K562 (cell line): ENCODE results near the gene OR4D9. TPM values are rescaled to one million over a fixed set of nuclear protein-coding genes. Genes with fewer than 3 reads are reported as not detected.

Experiments
- DDX20 ChIP-seq: fragments of 450-650 bp; IDR thresholded peaks from 2 replicates; pipeline ENCODE4 v1.6.1; 2016; ENCODE audit warnings: missing genetic modification characterization, low read depth, mild to moderate bottlenecking, missing compliant biosample characterization, moderate library complexity
- ELF2 ChIP-seq: fragments of 250-450 bp; sonication (Bioruptor Pico); IDR thresholded peaks from 2 replicates; pipeline ENCODE4 v1.5.0; 2021; ENCODE audit warnings: mild to moderate bottlenecking
- ELF4 ChIP-seq: fragments of 450-650 bp; formaldehyde crosslinking; IDR thresholded peaks from 2 replicates; pipeline ENCODE4 v1.4.0; 2022; ENCODE audit warnings: missing genetic modification characterization
- ETV1 ChIP-seq: fragments of 450-650 bp; conservative IDR thresholded peaks from 2 replicates; pipeline ENCODE4 v1.6.1; 2016; ENCODE audit warnings: missing genetic modification characterization, control low read depth, low read depth, missing compliant biosample characterization
- U2AF2 ChIP-seq: fragments of 200-400 bp; formaldehyde crosslinking; optimal IDR thresholded peaks from 2 replicates; pipeline ENCODE3; 2017; ENCODE audit warnings: low read depth, mild to moderate bottlenecking, low read length
- ZNF197 ChIP-seq: fragments of 200-800 bp; sonication (Bioruptor generic); IDR thresholded peaks from 2 replicates; pipeline ENCODE4 v1.6.1; 2016; ENCODE audit warnings: low read depth, missing genetic modification characterization, missing compliant biosample characterization
- ZNF436 ChIP-seq: fragments of 250-450, 450-650 bp; sonication (Bioruptor Pico); formaldehyde crosslinking; IDR thresholded peaks from 2 replicates; pipeline ENCODE4 v1.7.0; 2020; ENCODE audit warnings: mild to moderate bottlenecking
- ZNF780A ChIP-seq: fragments of 250-450 bp; sonication (Bioruptor Pico); IDR thresholded peaks from 2 replicates; pipeline ENCODE4 v1.5.0; 2021; ENCODE audit warnings: mild to moderate bottlenecking
- polyA plus RNA-seq, 8 experiments: library from polyadenylated mRNA; depleted of rRNA in 4 of 8; stranded (reverse) in 5 of 8; unstranded in 3 of 8; fragments of >200 nt; fragmentation: Nextera tagmentation in 2 of 8; fragmentation: Illumina TruSeq in 1 of 8; extraction: Ambion mirVana in 2 of 8; extraction: Trizol in 1 of 8; gene quantifications; 2 replicates each; pipeline versions ENCODE4 v1.2.1 to v1.2.3, GENCODE V29; 2011 to 2014; ENCODE audit warnings: inconsistent platforms in 1 of 8, missing spikeins in 1 of 8
- total RNA-seq, 7 experiments: library from RNA; depleted of rRNA in 6 of 7; stranded (reverse); fragments of >200 nt in 6 of 7; fragmentation: Illumina TruSeq in 2 of 7; extraction: Trizol in 2 of 7; gene quantifications; 2 replicates each; pipeline versions ENCODE4 v1.2.1 to v1.2.3, GENCODE V29; 2011 to 2021; ENCODE audit warnings: low replicate concordance in 1 of 7
- TF ChIP-seq, protein P1 (sequence below): fragments of 450-650 bp; formaldehyde crosslinking; IDR thresholded peaks from 2 replicates; pipeline ENCODE4 v1.4.0; 2020; ENCODE audit warnings: mild to moderate bottlenecking, moderate library complexity
- TF ChIP-seq, protein P2 (sequence below): fragments of 450-650 bp; IDR thresholded peaks from 2 replicates; pipeline ENCODE4 v1.6.1; 2017; ENCODE audit warnings: antibody characterized with exemption
- TF ChIP-seq, protein P3 (sequence below): fragments of 450-650 bp; formaldehyde crosslinking; IDR thresholded peaks from 2 replicates; pipeline ENCODE4 v1.4.0; 2022; ENCODE audit warnings: missing genetic modification characterization
- TF ChIP-seq, protein P4 (sequence below), 2 experiments: IDR thresholded peaks in 1 of 2; conservative IDR thresholded peaks in 1 of 2; 2 replicates each; pipeline ENCODE4 v1.6.1; 2016; ENCODE audit warnings: low read depth in 2 of 2, mild to moderate bottlenecking in 1 of 2, missing compliant biosample characterization in 1 of 2, missing genetic modification characterization in 1 of 2, moderate library complexity in 1 of 2
- TF ChIP-seq, protein P5 (sequence below): sonication (generic); formaldehyde crosslinking; IDR thresholded peaks from 2 replicates; pipeline ENCODE4 v1.8.0; 2022; ENCODE audit warnings: mild to moderate bottlenecking, missing genetic modification reagents
- TF ChIP-seq, protein P6 (sequence below): fragments of 250-450 bp; sonication (Bioruptor Pico); IDR thresholded peaks from 2 replicates; pipeline ENCODE4 v1.6.1; 2021; ENCODE audit warnings: mild to moderate bottlenecking

OR4D9 gene
- total and polyA plus RNA-seq, 9 of the 15 experiments (the other 6 are each of a cell fraction or from before 2014, with no cell fraction given) = not detected

DNA sequence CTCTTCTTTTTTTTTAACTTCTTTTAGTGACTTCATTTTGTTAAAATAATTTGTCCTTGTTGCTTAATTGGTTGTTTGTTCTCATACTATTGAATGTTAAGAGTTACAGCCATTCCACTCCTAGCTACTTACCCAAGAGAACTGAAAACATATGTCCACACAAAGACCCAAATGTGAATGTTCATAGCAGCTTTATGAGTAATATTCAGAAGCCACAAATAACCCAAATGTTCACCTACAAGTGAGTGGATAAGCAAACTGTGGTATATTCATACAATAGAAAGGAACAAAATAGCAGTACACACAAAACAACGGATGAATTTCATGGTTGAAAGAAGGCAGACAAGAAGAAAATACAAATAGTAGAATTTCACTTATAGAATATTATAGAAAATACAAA lies 9.4 kb upstream of the OR4D9 start (continued):
- TF ChIP-seq, protein P1, sequence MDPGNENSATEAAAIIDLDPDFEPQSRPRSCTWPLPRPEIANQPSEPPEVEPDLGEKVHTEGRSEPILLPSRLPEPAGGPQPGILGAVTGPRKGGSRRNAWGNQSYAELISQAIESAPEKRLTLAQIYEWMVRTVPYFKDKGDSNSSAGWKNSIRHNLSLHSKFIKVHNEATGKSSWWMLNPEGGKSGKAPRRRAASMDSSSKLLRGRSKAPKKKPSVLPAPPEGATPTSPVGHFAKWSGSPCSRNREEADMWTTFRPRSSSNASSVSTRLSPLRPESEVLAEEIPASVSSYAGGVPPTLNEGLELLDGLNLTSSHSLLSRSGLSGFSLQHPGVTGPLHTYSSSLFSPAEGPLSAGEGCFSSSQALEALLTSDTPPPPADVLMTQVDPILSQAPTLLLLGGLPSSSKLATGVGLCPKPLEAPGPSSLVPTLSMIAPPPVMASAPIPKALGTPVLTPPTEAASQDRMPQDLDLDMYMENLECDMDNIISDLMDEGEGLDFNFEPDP (CRISPR knock-in tag) = no peak
- TF ChIP-seq, protein P2, sequence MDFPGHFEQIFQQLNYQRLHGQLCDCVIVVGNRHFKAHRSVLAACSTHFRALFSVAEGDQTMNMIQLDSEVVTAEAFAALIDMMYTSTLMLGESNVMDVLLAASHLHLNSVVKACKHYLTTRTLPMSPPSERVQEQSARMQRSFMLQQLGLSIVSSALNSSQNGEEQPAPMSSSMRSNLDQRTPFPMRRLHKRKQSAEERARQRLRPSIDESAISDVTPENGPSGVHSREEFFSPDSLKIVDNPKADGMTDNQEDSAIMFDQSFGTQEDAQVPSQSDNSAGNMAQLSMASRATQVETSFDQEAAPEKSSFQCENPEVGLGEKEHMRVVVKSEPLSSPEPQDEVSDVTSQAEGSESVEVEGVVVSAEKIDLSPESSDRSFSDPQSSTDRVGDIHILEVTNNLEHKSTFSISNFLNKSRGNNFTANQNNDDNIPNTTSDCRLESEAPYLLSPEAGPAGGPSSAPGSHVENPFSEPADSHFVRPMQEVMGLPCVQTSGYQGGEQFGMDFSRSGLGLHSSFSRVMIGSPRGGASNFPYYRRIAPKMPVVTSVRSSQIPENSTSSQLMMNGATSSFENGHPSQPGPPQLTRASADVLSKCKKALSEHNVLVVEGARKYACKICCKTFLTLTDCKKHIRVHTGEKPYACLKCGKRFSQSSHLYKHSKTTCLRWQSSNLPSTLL = no peak
- TF ChIP-seq DDX20 (tag) (no peak), ETV1 (tag) (no peak), U2AF2 (no peak), ZNF436 (CRISPR knock-in tag) (no peak), ELF4 (CRISPR knock-in tag) (no peak), ZNF780A (CRISPR knock-in tag) (no peak), ELF2 (CRISPR knock-in tag) (no peak), ZNF197 (CRISPR knock-in tag) (no peak)
- TF ChIP-seq, protein P3, sequence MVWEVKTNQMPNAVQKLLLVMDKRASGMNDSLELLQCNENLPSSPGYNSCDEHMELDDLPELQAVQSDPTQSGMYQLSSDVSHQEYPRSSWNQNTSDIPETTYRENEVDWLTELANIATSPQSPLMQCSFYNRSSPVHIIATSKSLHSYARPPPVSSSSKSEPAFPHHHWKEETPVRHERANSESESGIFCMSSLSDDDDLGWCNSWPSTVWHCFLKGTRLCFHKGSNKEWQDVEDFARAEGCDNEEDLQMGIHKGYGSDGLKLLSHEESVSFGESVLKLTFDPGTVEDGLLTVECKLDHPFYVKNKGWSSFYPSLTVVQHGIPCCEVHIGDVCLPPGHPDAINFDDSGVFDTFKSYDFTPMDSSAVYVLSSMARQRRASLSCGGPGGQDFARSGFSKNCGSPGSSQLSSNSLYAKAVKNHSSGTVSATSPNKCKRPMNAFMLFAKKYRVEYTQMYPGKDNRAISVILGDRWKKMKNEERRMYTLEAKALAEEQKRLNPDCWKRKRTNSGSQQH (CRISPR knock-in tag) = no peak
- TF ChIP-seq, protein P4, sequence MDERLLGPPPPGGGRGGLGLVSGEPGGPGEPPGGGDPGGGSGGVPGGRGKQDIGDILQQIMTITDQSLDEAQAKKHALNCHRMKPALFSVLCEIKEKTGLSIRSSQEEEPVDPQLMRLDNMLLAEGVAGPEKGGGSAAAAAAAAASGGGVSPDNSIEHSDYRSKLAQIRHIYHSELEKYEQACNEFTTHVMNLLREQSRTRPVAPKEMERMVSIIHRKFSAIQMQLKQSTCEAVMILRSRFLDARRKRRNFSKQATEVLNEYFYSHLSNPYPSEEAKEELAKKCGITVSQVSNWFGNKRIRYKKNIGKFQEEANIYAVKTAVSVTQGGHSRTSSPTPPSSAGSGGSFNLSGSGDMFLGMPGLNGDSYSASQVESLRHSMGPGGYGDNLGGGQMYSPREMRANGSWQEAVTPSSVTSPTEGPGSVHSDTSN (CRISPR knock-in tag; IDR thresholded peaks at IDR 0.05; ENCODE audit: low read depth) = no peak
- TF ChIP-seq, protein P4 (tag; conservative IDR thresholded peaks at IDR 0.05; ENCODE audit: low read depth) = no peak
- TF ChIP-seq, protein P5, sequence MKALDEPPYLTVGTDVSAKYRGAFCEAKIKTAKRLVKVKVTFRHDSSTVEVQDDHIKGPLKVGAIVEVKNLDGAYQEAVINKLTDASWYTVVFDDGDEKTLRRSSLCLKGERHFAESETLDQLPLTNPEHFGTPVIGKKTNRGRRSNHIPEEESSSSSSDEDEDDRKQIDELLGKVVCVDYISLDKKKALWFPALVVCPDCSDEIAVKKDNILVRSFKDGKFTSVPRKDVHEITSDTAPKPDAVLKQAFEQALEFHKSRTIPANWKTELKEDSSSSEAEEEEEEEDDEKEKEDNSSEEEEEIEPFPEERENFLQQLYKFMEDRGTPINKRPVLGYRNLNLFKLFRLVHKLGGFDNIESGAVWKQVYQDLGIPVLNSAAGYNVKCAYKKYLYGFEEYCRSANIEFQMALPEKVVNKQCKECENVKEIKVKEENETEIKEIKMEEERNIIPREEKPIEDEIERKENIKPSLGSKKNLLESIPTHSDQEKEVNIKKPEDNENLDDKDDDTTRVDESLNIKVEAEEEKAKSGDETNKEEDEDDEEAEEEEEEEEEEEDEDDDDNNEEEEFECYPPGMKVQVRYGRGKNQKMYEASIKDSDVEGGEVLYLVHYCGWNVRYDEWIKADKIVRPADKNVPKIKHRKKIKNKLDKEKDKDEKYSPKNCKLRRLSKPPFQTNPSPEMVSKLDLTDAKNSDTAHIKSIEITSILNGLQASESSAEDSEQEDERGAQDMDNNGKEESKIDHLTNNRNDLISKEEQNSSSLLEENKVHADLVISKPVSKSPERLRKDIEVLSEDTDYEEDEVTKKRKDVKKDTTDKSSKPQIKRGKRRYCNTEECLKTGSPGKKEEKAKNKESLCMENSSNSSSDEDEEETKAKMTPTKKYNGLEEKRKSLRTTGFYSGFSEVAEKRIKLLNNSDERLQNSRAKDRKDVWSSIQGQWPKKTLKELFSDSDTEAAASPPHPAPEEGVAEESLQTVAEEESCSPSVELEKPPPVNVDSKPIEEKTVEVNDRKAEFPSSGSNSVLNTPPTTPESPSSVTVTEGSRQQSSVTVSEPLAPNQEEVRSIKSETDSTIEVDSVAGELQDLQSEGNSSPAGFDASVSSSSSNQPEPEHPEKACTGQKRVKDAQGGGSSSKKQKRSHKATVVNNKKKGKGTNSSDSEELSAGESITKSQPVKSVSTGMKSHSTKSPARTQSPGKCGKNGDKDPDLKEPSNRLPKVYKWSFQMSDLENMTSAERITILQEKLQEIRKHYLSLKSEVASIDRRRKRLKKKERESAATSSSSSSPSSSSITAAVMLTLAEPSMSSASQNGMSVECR (CRISPR knock-in tag) = no peak
- TF ChIP-seq, protein P6, sequence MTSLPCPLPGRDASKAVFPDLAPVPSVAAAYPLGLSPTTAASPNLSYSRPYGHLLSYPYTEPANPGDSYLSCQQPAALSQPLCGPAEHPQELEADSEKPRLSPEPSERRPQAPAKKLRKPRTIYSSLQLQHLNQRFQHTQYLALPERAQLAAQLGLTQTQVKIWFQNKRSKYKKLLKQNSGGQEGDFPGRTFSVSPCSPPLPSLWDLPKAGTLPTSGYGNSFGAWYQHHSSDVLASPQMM (CRISPR knock-in tag) = no peak
